Lower leg skin (tissue), 3 donors: Measurements from ENCODE around the gene ORC3.

Source experiments
- CTCF ChIP-seq, 3 donors: fragments of 450-650 bp; IDR thresholded peaks; one replicate each; pipeline ENCODE4 v1.5.1; 2016; ENCODE audit warnings: antibody characterized with exemption in 3 of 3, mild to moderate bottlenecking in 3 of 3, moderate library complexity in 2 of 3
- POLR2A ChIP-seq, 2 donors: fragments of 450-650 bp; IDR thresholded peaks; one replicate each; pipeline ENCODE4 v1.6.1; 2016 to 2017; ENCODE audit warnings: antibody characterized with exemption in 2 of 2, mild to moderate bottlenecking in 1 of 2, moderate library complexity in 1 of 2

DNA sequence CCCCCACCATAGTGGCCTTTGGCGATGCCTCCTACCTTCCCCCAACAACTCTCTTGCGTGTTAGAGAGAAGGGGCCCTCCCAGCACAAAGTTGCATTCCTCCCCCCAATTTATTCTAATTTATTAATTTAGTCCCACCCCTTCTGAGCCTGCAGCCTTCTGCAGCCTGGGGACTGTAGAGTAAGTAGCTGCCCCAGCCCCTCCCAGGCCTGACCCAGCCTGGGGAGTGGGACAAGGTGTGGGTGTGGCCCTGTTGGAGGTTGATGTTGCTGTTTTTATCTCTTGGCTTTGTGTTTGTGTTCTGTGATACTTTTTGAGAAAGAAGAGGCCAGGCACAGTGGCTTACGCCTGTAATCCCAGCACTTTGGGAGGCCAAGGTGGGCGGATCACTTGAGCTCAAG lies 49.4 kb downstream of the ORC3 start:
- TF ChIP-seq CTCF (IDR thresholded peaks at IDR 0.05): no peak
- TF ChIP-seq POLR2A (IDR thresholded peaks at IDR 0.05): no peak
